Naive thymus-derived CD8-positive, alpha-beta T cell (primary cell): ENCODE measurements around the gene POR. TPM values are rescaled to one million over a fixed set of nuclear protein-coding genes. Genes with fewer than 3 reads are reported as not detected.

Source experiments
- ATAC-seq, 2 donors: fragments of 150-1000 bp; cut with Tn5 transposase in 1 of 2; sonication (Bioruptor Pico), chemical (Tn5 transposase) in 1 of 2; 1 replicate in 1 of 2; 2 replicates in 1 of 2; pipeline ENCODE4 v1.10.0; 2021; ENCODE audit warnings: mild to moderate bottlenecking in 2 of 2, moderate library complexity in 2 of 2
- POLR2A ChIA-PET: fragments of 350-600 bp; sonication (Branson Sonifier 250); formaldehyde crosslinking; loops from one replicate; lab custom pipeline; 2021; ENCODE audit warnings: antibody characterized with exemption; lab: Charles Lee
- DNase-seq, 10 donors: peaks; one replicate each; pipeline versions ENCODE4 v3.0.0 to v3.0.0-alpha.2; 2020 to 2022
- H3K27ac Mint-ChIP-seq, 10 donors: one replicate each; pipeline ENCODE4 v1.8.0; 2020 to 2022; ENCODE audit warnings: mild to moderate bottlenecking in 10 of 10, mixed read lengths in 10 of 10, moderate library complexity in 4 of 10, inconsistent platforms in 1 of 10
- H3K27me3 Mint-ChIP-seq, 5 donors: one replicate each; pipeline ENCODE4 v1.8.0; 2021 to 2022; ENCODE audit warnings: mixed read lengths in 5 of 5
- H3K36me3 Mint-ChIP-seq, 3 donors: one replicate each; pipeline ENCODE4 v1.8.0; 2020 to 2022; ENCODE audit warnings: mixed read lengths in 3 of 3, mild to moderate bottlenecking in 2 of 3, inconsistent platforms in 1 of 3
- H3K4me1 Mint-ChIP-seq, 4 donors: one replicate each; pipeline ENCODE4 v1.8.0; 2021 to 2022; ENCODE audit warnings: mixed read lengths in 4 of 4
- H3K4me3 Mint-ChIP-seq, 10 donors: one replicate each; pipeline ENCODE4 v1.8.0; 2020 to 2022; ENCODE audit warnings: mild to moderate bottlenecking in 10 of 10, mixed read lengths in 10 of 10, moderate library complexity in 6 of 10, inconsistent platforms in 1 of 10
- H3K9me3 Mint-ChIP-seq, 9 donors: one replicate each; pipeline ENCODE4 v1.8.0; 2020 to 2022; ENCODE audit warnings: mixed read lengths in 9 of 9, mild to moderate bottlenecking in 3 of 9, inconsistent platforms in 1 of 9, moderate library complexity in 1 of 9
- polyA plus RNA-seq, 3 donors: library from polyadenylated mRNA; unstranded; fragments of 300-500 nt; fragmentation: Illumina TruSeq; gene quantifications; one replicate each; pipeline ENCODE4 v1.2.3, GENCODE V29; 2021
- total RNA-seq, 8 experiments: library from RNA in 2 of 8; stranded (reverse) in 2 of 8; gene quantifications; one replicate each; pipeline ENCODE4 v1.2.3 and lab custom pipeline; 2021 to 2026

Gene POR
- total and polyA plus RNA-seq, 5 experiments from 2014 or later = 32.6 to 80.3 (median 51.0) TPM

DNA sequence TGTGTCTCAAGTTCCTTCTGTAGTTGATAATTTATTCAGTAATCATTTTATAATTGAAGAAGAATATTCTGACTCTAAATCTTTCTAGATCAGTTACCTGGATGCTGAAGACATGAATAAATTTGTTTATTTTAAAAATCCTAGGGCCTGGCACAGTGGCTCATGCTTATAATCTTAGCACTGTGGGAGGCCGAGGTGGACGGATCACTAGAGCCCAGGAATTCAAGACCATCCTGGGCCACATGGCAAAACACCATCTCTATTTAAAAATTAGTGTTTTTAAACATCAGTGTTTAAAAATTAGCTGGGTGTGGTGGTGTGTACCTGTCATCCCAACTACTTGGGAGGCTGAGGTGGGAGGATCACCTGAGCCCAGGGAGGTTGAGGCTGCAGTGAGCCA is 9.3 kb downstream of the POR start:
- Mint-ChIP-seq H3K4me1 (peaks cover 13 to 50% (median 42%) of the 10 kb centered on the region in 4 donors), H3K27ac (peak overlapping the region in 1 of 10 donors; percentile 10), H3K4me3 (no peak overlapping the region), H3K36me3 (peaks cover 0 to 13% (median 8%) of the 10 kb centered on the region in 3 donors), H3K9me3 (no peaks in the 10 kb centered on the region), H3K27me3 (no peaks in the 10 kb centered on the region)
- DNase-seq = no peak
- POLR2A ChIA-PET = interaction anchor here (4.1 kb wide), 1 partner anchor 9 kb away, joined by 24 read pairs; the partner anchor contains the start of gene POR
- no peak for ATAC-seq

DNA sequence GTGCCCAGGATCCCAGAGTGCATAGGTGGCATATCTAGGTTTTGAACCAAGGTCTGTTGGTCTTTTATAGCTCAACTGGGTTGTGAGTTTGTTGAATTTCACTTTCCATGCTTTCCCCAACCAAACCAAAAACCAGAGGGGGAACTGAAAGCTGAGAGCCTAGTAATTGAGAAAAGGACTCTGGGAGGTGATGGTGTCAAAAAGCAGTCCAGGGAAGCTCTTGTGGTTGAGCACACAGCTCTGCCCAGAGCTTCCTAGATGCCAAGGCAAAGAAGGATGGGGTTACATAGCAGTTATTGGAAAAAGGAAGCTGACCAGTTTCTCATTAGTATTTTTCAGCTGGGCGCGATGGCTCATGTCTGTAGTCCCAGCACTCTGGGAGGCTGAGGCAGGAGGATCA is 9.9 kb downstream of the POR start:
- Mint-ChIP-seq H3K27ac (peak overlapping the region in 2 of 10 donors; percentile 10 to 57), H3K36me3 (peaks cover 0 to 13% (median 8%) of the 10 kb centered on the region in 3 donors), H3K4me1 (peaks cover 13 to 52% (median 42%) of the 10 kb centered on the region in 4 donors), H3K4me3 (no peak overlapping the region), H3K27me3 (no peaks in the 10 kb centered on the region), H3K9me3 (no peaks in the 10 kb centered on the region)
- DNase-seq (no peak), ATAC-seq (no peak)
- POLR2A ChIA-PET = interaction anchor here (4.1 kb wide), 1 partner anchor 10 kb away, joined by 24 read pairs; the partner anchor contains the start of gene POR

DNA sequence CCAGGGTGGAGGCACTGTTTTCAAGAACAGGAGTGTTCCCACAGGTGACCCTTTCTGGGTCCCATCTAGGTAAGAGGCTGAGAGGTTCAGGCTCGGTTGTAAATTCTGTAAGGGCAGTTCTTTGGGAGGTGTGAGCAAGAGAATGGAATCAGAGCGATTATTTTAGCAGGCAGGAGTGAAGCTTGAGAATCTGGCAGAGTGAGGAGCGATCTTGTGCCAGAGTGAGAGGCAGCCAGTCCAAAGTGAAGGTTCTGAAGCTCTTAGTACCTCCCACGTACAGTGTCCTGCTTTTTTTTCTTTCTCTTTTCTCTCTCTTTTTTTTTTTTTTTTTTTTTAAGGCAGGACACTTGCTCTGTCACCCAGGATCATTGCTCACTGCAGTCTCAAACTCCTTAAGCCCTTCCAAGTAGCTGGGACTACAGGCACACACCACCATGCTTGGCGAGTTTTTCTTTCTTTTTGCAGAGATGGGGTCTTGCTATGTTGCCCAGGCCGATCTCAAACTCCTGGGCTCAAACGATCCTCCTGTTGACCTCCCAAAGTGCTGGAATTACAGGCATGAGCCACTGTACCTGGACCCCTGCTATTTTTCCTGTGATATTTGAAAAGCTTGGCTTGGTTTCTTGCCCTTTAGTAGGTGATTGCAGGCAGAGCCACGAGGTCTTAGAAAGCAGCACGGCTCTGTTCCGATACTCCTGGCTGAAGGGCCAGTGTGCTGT is 10.9 kb downstream of the POR start:
- Mint-ChIP-seq H3K4me3 (no peak overlapping the region), H3K9me3 (no peaks in the 10 kb centered on the region), H3K4me1 (peaks cover 13 to 49% (median 38%) of the 10 kb centered on the region in 4 donors), H3K27ac (peak overlapping the region in 4 of 10 donors; percentile 10 to 67 (median 38)), H3K27me3 (no peaks in the 10 kb centered on the region), H3K36me3 (peaks cover 0 to 13% (median 6%) of the 10 kb centered on the region in 3 donors)
- ATAC-seq = no peak
- DNase-seq = no peak
- POLR2A ChIA-PET = interaction anchor here (0.6 to 4.1 kb wide), 4 partner anchors 11 to 1713 kb away, joined by 3 to 24 read pairs (median 4); partner anchors contain the start of gene POR

DNA sequence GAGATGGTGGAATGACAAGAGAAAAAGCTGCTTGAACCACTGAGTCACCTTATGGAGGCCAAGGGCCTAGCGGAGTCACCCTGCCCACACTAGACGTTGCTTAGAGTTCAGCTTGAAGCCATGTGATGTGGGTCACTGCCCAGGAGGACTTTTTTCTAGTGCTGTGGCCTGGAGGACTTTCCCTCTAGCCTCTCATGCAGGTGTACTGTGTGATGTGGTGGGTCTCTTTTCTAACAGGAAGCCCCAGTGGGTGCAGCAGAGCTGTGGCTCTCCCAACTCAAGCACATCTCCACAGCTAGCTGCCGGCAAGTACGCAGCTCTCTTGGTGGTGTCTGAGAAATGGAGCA is 13.6 kb downstream of the POR start:
- Mint-ChIP-seq H3K4me1 (peaks cover 12 to 45% (median 37%) of the 10 kb centered on the region in 4 donors), H3K9me3 (no peaks in the 10 kb centered on the region), H3K4me3 (peak overlapping the region; percentile 24 to 80 (median 58)), H3K27me3 (no peaks in the 10 kb centered on the region), H3K27ac (peak overlapping the region; percentile 53 to 92 (median 80)), H3K36me3 (peaks cover 0 to 5% (median 0%) of the 10 kb centered on the region in 3 donors)
- ATAC-seq (peak; percentile 96 to 98), DNase-seq (peak in 8 of 10 donors; percentile 31 to 69 (median 58))
- POLR2A ChIA-PET = interaction anchor here (0.7 to 3.0 kb wide), 4 partner anchors 14 to 1784 kb away, joined by 3 to 32 read pairs (median 6); partner anchors contain the start of gene POR

DNA sequence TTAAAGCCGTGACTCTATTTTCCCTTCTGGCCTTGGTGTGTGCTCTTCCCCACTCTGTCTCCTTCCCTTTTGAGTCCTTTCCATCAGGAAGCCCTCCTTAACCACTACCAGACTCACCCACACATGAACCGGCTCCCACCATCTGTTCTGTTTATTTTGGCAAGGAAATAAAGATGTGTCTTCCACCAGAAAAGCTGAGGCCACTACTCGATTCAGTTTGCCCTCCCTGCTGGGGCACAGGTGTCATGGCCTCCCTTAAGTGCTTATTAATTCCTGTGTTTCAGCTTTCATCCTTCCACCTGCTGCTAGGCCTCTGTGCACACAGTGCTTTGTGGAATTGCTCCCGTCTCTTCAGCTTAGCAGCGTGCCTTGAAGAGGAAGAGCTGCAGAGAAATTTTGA is 16.7 kb downstream of the POR start:
- H3K9me3 Mint-ChIP-seq = peaks cover 0 to 7% (median 0%) of the 10 kb centered on the region in 9 donors
- POLR2A ChIA-PET = interaction anchor here (0.8 kb wide), 1 partner anchor 12 kb away, joined by 4 read pairs; no protein-coding TSS in a partner anchor
- peaks cover 17 to 40% (median 33%) of the 10 kb centered on the region in 4 donors for H3K4me1 Mint-ChIP-seq
- H3K27me3 Mint-ChIP-seq = no peaks in the 10 kb centered on the region
- ATAC-seq = no peak
- no peak for DNase-seq
- peak overlapping the region in 1 of 10 donors; percentile 29 for H3K27ac Mint-ChIP-seq
- peaks cover 6 to 10% (median 8%) of the 10 kb centered on the region in 3 donors for H3K36me3 Mint-ChIP-seq
- no peak overlapping the region for H3K4me3 Mint-ChIP-seq

DNA sequence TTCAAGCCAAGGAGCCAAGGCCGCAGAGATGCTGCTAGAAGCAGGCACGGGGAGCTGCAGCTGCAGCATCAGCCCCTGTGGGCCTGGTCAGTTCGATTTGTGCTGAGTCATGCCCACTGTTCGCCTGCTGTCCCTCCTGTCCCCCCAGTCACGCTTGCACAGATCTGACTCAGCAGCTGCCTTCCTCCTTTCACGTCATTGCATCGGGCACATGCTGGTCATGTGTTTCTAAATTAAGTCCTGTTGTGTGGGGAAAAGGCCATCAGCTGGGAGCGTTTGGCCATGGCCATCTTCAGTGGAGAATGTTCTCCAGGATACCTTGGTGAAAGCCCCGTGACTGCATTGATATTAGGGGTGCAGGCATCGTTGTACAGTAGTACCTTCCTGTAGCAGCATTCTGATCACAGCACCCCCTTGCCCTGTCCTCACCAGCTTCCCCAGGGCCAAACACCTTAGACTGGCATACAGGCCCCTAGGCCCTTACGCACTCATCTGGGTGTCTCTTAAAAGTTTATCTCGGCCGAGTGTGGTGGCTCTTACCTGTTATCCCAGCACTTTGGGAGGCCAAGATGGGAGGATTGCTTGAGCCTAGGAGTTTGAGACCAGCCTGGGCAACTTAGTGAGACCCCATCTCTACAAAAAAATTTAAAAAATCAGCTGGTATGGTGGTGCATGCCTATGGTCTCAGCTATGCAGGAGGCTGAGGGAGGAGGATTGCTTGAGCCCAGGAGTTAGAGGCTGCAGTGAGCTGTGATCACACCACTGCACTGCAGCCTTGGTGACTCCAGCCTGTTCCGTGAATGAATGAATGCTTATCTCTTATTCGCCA is 23.2 kb downstream of the POR start:
- Mint-ChIP-seq H3K4me3 (no peak overlapping the region), H3K36me3 (peaks cover 6 to 12% (median 8%) of the 10 kb centered on the region in 3 donors), H3K9me3 (peaks cover 0 to 7% (median 0%) of the 10 kb centered on the region in 9 donors), H3K4me1 (peaks cover 6 to 11% (median 11%) of the 10 kb centered on the region in 4 donors), H3K27ac (peak overlapping the region in 1 of 10 donors; percentile 53), H3K27me3 (no peaks in the 10 kb centered on the region)
- POLR2A ChIA-PET = no interaction called here
- DNase-seq (no peak), ATAC-seq (no peak)

DNA sequence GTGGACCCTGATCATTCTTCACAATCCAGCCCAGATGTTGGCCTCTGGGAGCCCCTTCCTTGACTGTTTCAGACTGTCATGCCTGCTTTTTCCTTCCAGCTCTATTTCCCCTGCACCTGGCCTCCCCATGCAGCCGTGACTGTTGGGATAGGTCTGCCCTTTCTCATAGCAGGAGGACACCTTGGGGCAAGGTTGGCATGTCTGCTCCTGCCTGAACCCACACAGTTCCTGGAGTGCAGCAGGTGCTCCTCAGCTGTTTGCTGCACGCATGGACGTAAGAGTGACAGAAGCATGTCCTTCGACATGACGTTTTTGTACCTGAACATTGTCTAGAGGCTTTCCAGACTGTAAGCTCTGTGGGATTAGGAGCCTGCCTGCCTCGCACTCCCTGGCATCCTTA is 24.0 kb downstream of the POR start:
- Mint-ChIP-seq H3K27ac (peak overlapping the region in 1 of 10 donors; percentile 70), H3K4me1 (peaks cover 3 to 8% (median 7%) of the 10 kb centered on the region in 4 donors), H3K27me3 (no peaks in the 10 kb centered on the region), H3K4me3 (no peak overlapping the region), H3K9me3 (peaks cover 0 to 4% (median 0%) of the 10 kb centered on the region in 9 donors), H3K36me3 (peaks cover 4 to 10% (median 6%) of the 10 kb centered on the region in 3 donors)
- DNase-seq (no peak), ATAC-seq (no peak)
- POLR2A ChIA-PET = no interaction called here

DNA sequence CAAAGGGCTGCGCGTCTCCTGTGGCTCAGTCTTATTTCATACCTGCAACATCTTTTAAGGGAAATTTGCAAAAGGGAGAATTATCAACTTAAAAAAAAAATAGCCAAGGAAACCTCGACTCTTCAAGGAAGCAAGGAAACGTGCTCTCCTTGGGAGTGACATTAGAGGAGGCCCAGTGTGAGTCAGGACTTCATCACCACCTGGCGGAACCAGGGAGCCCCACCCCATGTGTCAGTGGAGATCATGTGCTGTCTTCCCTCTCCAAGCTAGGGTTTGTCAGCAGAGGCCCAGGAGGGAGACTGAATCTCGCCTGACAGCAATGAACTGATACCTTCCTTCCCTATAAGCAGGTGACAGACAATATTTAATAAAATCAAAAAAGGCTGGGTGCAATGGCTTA is 28.9 kb downstream of the POR start:
- Mint-ChIP-seq H3K9me3 (no peaks in the 10 kb centered on the region), H3K27ac (no peak overlapping the region), H3K4me3 (no peak overlapping the region), H3K4me1 (peaks cover 6 to 34% (median 21%) of the 10 kb centered on the region in 4 donors), H3K27me3 (no peaks in the 10 kb centered on the region), H3K36me3 (peaks cover 0 to 10% (median 3%) of the 10 kb centered on the region in 3 donors)
- ATAC-seq (no peak), DNase-seq (no peak)
- POLR2A ChIA-PET = no interaction called here

DNA sequence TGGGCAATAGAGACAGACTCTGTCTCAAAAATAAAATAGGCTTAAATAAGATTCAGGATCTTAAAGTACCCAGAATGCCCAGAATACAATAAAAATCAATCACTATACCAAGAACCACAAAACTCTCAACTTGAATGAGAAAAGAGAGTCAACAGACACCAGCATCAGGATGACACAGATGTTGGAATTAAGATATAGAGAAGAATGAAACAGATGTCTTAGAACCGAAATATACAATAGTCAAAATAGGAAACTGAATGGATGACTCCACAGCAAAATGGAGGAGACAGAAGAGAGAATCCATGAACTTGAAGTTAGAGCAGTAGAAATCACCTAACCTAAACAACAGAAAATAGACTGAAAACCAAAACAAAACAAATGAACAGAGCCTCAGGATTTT is 29.6 kb downstream of the POR start:
- Mint-ChIP-seq H3K9me3 (no peaks in the 10 kb centered on the region), H3K36me3 (peaks cover 0 to 10% (median 3%) of the 10 kb centered on the region in 3 donors), H3K4me3 (peak overlapping the region in 1 of 10 donors; percentile 24), H3K27ac (no peak overlapping the region), H3K4me1 (peaks cover 6 to 38% (median 22%) of the 10 kb centered on the region in 4 donors), H3K27me3 (no peaks in the 10 kb centered on the region)
- no peak for DNase-seq
- POLR2A ChIA-PET = no interaction called here
- ATAC-seq = no peak

DNA sequence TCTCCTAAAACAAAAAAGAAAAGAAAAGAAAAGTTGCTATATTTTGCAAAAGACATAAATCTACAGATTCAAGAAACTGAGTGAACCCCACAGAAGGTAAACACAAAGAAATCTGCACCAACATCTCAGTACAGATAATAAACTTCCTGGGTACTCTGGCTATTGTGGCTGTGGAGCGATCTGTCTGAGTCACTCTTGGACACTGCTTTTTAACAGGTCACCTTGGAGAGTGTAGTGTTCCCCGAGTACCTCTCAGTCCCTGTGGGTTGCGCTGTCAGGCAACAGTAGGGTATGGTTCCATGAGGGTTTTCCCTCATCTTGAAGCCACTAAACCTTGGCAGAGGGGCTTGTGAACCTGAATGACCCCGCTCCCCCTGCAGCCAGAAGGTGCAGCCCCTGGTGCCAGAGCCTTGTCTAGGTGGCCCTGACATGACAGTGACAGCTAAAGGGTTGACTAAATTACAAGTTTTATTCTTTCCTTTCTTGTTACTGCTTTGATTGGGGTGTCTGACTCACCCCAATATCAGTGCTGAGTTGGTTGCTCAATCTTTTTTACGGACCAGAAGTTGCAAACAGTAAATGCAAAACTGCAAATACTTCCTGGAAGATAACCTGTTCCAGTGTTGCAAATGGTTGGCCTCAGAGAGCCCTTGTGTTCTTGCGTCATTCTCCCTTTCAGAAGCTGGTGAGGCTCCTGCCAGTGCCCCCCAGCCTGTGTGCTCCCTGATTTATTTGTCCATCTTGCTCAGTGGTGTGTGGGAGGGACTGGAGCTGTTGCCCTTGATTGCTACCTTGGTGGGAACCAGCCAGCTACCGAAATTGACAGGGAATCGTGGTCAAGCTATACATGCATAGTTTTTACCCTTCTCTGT is 30.6 kb downstream of the POR start:
- POLR2A ChIA-PET = interaction anchor here (0.6 to 1.4 kb wide), 3 partner anchors 29 to 517 kb away, joined by 3 to 5 read pairs (median 3); no protein-coding TSS in a partner anchor
- peak overlapping the region in 1 of 10 donors; percentile 37 for H3K4me3 Mint-ChIP-seq
- H3K27me3 Mint-ChIP-seq = no peaks in the 10 kb centered on the region
- H3K9me3 Mint-ChIP-seq = no peaks in the 10 kb centered on the region
- DNase-seq = no peak
- H3K27ac Mint-ChIP-seq = peak overlapping the region in 5 of 10 donors; percentile 31 to 81 (median 36)
- peaks cover 10 to 38% (median 22%) of the 10 kb centered on the region in 4 donors for H3K4me1 Mint-ChIP-seq
- ATAC-seq = peak in 1 of 2 donors; percentile 21
- H3K36me3 Mint-ChIP-seq = peaks cover 0 to 10% (median 3%) of the 10 kb centered on the region in 3 donors

DNA sequence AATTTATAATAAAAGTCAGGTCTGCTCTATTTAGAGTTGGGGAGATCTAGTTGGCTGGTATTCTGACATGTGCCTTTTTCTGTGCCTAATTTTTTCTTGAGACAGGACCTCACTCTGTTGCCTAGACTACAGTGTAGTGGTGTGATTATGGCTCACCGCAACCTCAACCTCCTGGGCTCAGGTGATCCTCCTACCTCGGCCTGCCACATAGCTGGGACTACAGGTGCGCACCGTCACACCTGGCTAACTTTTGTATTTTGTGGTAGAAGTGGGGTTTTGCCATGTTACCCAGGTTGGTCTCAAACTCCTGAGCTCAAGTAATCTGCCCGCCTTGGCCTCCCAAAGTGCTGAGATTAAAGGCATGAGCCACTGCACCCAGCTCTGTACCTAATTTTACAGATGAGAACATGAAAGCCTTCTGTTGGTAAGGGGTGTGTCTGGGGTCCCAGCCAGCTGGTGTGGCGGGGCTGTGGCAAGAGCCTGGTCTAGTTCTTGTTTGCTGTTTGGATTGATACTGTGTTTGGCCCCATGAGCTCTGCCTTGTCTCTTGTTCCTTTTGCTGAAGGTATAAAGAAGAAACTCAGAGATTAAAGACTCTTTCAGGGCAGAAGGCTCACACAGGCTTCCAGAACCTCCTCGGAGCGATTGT is 31.4 kb downstream of the POR start:
- POLR2A ChIA-PET = interaction anchor here (0.6 to 1.4 kb wide), 2 partner anchors 29 to 31 kb away, joined by 3 to 5 read pairs; no protein-coding TSS in a partner anchor
- H3K27ac Mint-ChIP-seq = peak overlapping the region in 5 of 10 donors; percentile 11 to 58 (median 36)
- peak in 6 of 10 donors; percentile 4 to 44 (median 8) for DNase-seq

More for the DNA sequence above, 31.4 kb downstream of the POR start:
- ATAC-seq = peak; percentile 74 to 91
- Mint-ChIP-seq H3K4me1 (peaks cover 10 to 38% (median 22%) of the 10 kb centered on the region in 4 donors), H3K4me3 (peak overlapping the region in 1 of 10 donors; percentile 22), H3K27me3 (no peaks in the 10 kb centered on the region), H3K36me3 (peaks cover 0 to 10% (median 3%) of the 10 kb centered on the region in 3 donors), H3K9me3 (no peaks in the 10 kb centered on the region)
